ENCODE measurements around the gene TMEM168. TPM values are rescaled to one million over a fixed set of nuclear protein-coding genes. Genes with fewer than 3 reads are reported as not detected.

Gene TMEM168
- total RNA-seq, 1 experiment from 2014 or later, result 13.9 TPM

DNA sequence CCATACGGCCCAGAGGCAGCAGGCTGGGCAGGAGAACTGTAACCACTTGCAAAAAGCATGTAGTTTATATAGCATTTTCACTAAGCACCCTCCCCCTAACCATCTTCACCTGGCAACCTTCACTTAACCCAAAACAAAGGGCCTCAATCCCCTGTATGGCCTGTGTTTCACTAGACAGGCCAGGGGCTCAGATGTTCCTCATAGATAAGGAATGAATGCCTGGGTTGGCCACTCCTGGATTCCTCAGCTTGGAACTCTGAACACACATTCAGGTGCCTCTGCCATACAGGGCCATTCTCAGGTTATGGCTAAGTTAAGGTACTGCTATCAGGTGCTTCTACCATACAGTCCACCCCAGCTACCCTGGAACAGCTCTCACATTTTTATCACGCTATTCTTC, 10.3 kb upstream of the TMEM168 start:
- Mint-ChIP-seq H3K27me3 (ENCODE audit: low read depth) (no peaks in the 10 kb centered on the region), H3K4me3 (no peak overlapping the region)
- TF ChIP-seq, protein P1, sequence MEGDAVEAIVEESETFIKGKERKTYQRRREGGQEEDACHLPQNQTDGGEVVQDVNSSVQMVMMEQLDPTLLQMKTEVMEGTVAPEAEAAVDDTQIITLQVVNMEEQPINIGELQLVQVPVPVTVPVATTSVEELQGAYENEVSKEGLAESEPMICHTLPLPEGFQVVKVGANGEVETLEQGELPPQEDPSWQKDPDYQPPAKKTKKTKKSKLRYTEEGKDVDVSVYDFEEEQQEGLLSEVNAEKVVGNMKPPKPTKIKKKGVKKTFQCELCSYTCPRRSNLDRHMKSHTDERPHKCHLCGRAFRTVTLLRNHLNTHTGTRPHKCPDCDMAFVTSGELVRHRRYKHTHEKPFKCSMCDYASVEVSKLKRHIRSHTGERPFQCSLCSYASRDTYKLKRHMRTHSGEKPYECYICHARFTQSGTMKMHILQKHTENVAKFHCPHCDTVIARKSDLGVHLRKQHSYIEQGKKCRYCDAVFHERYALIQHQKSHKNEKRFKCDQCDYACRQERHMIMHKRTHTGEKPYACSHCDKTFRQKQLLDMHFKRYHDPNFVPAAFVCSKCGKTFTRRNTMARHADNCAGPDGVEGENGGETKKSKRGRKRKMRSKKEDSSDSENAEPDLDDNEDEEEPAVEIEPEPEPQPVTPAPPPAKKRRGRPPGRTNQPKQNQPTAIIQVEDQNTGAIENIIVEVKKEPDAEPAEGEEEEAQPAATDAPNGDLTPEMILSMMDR (conservative IDR thresholded peaks at IDR 0.05), result no peak

More for the DNA sequence above, 10.3 kb upstream of the TMEM168 start:
- no peaks in the 10 kb centered on the region for H3K27me3 ChIP-seq (ENCODE audit: insufficient read depth, low read length)
- Mint-ChIP-seq H3K27ac (0 out of 7 replicates have a peak overlapping the region, but pooled peaks of 1 of the 3 experiments have one; percentile 16), H3K9me3 (peaks cover 0 to 3% of the 10 kb centered on the region in 2 experiments; a peak in 1 of 5 replicates), H3K36me3 (ENCODE audit: insufficient read depth in 1 of 3, low read depth in 3 of 3) (no peaks in the 10 kb centered on the region), H3K4me1 (no peaks in the 10 kb centered on the region)
- H2BK15ac ChIP-seq (ENCODE audit: low read depth, low read length), result no peak overlapping the region
- WGBS (ENCODE audit: extremely low coverage, insufficient read length, low lambda C conversion rate), result no CpG with 5 or more reads among the region's 2 CpGs
- H3K56ac ChIP-seq (ENCODE audit: insufficient read length, low read depth, low read length), result no peak overlapping the region
- H2BK5ac ChIP-seq (ENCODE audit: insufficient read length, low read length), result no peak overlapping the region
- H3K4ac ChIP-seq (ENCODE audit: low read depth, low read length), result no peak overlapping the region
- no peak for DNase-seq
- H3K27ac ChIP-seq (ENCODE audit: insufficient read length, low read depth, low read length), result no peak overlapping the region
- H2BK20ac ChIP-seq (ENCODE audit: low read depth, low read length, poor library complexity, severe bottlenecking), result no peak overlapping the region
- H3K4me2 ChIP-seq (ENCODE audit: insufficient read depth, insufficient read length, low read length), result no peak overlapping the region
- H3K14ac ChIP-seq (ENCODE audit: insufficient read depth, low read length), result no peak overlapping the region
- no peak overlapping the region for H3K9ac ChIP-seq (ENCODE audit: extremely low read depth, insufficient read length, low read length)
- H4K91ac ChIP-seq (ENCODE audit: insufficient read length, low read depth, low read length), result no peak overlapping the region
- no peak overlapping the region for H4K8ac ChIP-seq (replicated peaks; ENCODE audit: insufficient read length, low read depth, low read length)
- H4K20me1 ChIP-seq (ENCODE audit: control insufficient read depth, insufficient read depth, insufficient read length), result peaks cover 3% of the 10 kb centered on the region
- H2BK12ac ChIP-seq (ENCODE audit: insufficient read length, low read depth, low read length), result no peak overlapping the region
- no peaks in the 10 kb centered on the region for H3K9me3 ChIP-seq (ENCODE audit: control insufficient read depth, low read depth, low read length)
- H2AK5ac ChIP-seq (ENCODE audit: insufficient read length, low read length), result no peak overlapping the region
- H4K5ac ChIP-seq (ENCODE audit: insufficient read length, low read depth, low read length), result no peak overlapping the region
- no peak overlapping the region for H3K23ac ChIP-seq (ENCODE audit: insufficient read length, low read depth, low read length)
- H2AFZ ChIP-seq (ENCODE audit: low read length), result no peak overlapping the region
- no peaks in the 10 kb centered on the region for H3K79me1 ChIP-seq (ENCODE audit: insufficient read depth, low read depth, low read length, poor library complexity, severe bottlenecking)
- no peaks in the 10 kb centered on the region for H3K23me2 ChIP-seq (ENCODE audit: insufficient read length, low read depth, low read length, poor library complexity, severe bottlenecking)
- no peak overlapping the region for H2BK120ac ChIP-seq (ENCODE audit: low read depth, low read length, poor library complexity, severe bottlenecking)
- no peaks in the 10 kb centered on the region for H3K4me1 ChIP-seq (ENCODE audit: insufficient read depth, low read length)
- no peaks in the 10 kb centered on the region for H3K79me2 ChIP-seq (ENCODE audit: insufficient read depth, low read length)
- no peak overlapping the region for H3K18ac ChIP-seq (ENCODE audit: insufficient read length, low read depth, low read length)
- H3T11ph ChIP-seq (ENCODE audit: low read length), result no peak overlapping the region
